IMR-90 (cell line): ENCODE measurements around the gene CACNG6.

Experiments used
- BHLHE40 ChIP-seq: fragments of 150-350 bp; IDR thresholded peaks from 2 replicates; pipeline ENCODE4 v1.6.1; 2016; ENCODE audit warnings: mild to moderate bottlenecking, low read depth, low read length
- CHD1 ChIP-seq: IDR thresholded peaks from 2 replicates; pipeline ENCODE4 v1.6.1; 2012; ENCODE audit warnings: low read depth, low read length, improper control_type of control experiment
- FOS ChIP-seq: fragments of 150-350 bp; IDR thresholded peaks from 2 replicates; pipeline ENCODE4 v1.6.1; 2016; ENCODE audit warnings: low read depth, low read length
- MAFK ChIP-seq: IDR thresholded peaks from 2 replicates; pipeline ENCODE4 v1.6.1; 2012; ENCODE audit warnings: low read depth, low read length, improper control_type of control experiment
- MAZ ChIP-seq: IDR thresholded peaks from 2 replicates; pipeline ENCODE4 v1.6.1; 2012; ENCODE audit warnings: low read depth, mild to moderate bottlenecking, low read length, improper control_type of control experiment, moderate library complexity, borderline replicate concordance
- MXI1 ChIP-seq: IDR thresholded peaks from 2 replicates; pipeline ENCODE4 v1.6.1; 2012; ENCODE audit warnings: low read depth, mild to moderate bottlenecking, low read length, moderate library complexity, borderline replicate concordance
- POLR2A ChIP-seq: IDR thresholded peaks from 2 replicates; pipeline ENCODE4 v1.6.1; 2012; ENCODE audit warnings: mild to moderate bottlenecking, low read depth, low read length
- RAD21 ChIP-seq: IDR thresholded peaks from 2 replicates; pipeline ENCODE4 v1.6.1; 2012; ENCODE audit warnings: low read length, improper control_type of control experiment
- RCOR1 ChIP-seq: IDR thresholded peaks from 2 replicates; pipeline ENCODE4 v1.6.1; 2012; ENCODE audit warnings: mild to moderate bottlenecking, low read length, improper control_type of control experiment; ENCODE audit not compliant: insufficient replicate concordance
- RFX5 ChIP-seq: IDR thresholded peaks from 2 replicates; pipeline ENCODE4 v1.8.0; 2012; ENCODE audit warnings: low read depth, mild to moderate bottlenecking, low read length, moderate library complexity
- SMC3 ChIP-seq: fragments of 150-350 bp; IDR thresholded peaks from 2 replicates; pipeline ENCODE4 v1.6.1; 2016; ENCODE audit warnings: low read depth, mild to moderate bottlenecking, antibody characterized with exemption, low read length, moderate library complexity
- TF ChIP-seq, protein P1 (sequence below): conservative IDR thresholded peaks from 2 replicates; pipeline ENCODE4 v1.5.1; 2012; ENCODE audit warnings: mild to moderate bottlenecking, low read depth, low read length, improper control_type of control experiment
- TF ChIP-seq, protein P2 (sequence below): fragments of 150-350 bp; IDR thresholded peaks from 2 replicates; pipeline ENCODE4 v1.6.1; 2017; ENCODE audit warnings: mild to moderate bottlenecking, antibody characterized with exemption, low read length, low read depth

DNA sequence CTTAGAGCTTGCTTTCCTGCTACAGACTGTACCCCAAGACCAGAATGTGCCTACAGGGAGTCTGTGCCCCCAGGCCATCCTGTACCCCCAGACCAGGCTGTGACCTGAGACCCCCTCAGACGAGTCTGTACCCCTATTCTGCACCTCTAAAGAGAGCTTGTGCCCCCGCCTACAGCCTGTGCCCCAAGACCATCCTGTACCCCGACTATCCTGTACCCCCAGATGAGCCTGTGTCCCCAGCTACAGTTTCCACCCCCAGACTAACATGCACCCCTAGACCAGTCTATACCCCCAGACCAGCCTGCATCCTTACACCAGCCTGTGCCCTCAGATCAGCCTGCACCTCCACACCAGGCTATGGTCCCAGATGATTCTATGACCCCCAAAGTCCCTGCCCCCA is 2.0 kb downstream of the CACNG6 start:
- TF ChIP-seq, protein P1, sequence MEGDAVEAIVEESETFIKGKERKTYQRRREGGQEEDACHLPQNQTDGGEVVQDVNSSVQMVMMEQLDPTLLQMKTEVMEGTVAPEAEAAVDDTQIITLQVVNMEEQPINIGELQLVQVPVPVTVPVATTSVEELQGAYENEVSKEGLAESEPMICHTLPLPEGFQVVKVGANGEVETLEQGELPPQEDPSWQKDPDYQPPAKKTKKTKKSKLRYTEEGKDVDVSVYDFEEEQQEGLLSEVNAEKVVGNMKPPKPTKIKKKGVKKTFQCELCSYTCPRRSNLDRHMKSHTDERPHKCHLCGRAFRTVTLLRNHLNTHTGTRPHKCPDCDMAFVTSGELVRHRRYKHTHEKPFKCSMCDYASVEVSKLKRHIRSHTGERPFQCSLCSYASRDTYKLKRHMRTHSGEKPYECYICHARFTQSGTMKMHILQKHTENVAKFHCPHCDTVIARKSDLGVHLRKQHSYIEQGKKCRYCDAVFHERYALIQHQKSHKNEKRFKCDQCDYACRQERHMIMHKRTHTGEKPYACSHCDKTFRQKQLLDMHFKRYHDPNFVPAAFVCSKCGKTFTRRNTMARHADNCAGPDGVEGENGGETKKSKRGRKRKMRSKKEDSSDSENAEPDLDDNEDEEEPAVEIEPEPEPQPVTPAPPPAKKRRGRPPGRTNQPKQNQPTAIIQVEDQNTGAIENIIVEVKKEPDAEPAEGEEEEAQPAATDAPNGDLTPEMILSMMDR, result no peak
- TF ChIP-seq MXI1, result no peak
- no peak for TF ChIP-seq POLR2A
- no peak for TF ChIP-seq RCOR1
- TF ChIP-seq FOS, result no peak
- no peak for TF ChIP-seq RFX5
- TF ChIP-seq RAD21, result no peak
- TF ChIP-seq MAZ, result no peak
- TF ChIP-seq, protein P2, sequence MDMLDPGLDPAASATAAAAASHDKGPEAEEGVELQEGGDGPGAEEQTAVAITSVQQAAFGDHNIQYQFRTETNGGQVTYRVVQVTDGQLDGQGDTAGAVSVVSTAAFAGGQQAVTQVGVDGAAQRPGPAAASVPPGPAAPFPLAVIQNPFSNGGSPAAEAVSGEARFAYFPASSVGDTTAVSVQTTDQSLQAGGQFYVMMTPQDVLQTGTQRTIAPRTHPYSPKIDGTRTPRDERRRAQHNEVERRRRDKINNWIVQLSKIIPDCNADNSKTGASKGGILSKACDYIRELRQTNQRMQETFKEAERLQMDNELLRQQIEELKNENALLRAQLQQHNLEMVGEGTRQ, result no peak
- TF ChIP-seq MAFK, result no peak
- no peak for TF ChIP-seq CHD1
- no peak for TF ChIP-seq BHLHE40
- TF ChIP-seq SMC3, result no peak
